ENCODE results near the gene KAT2A. TPM values are rescaled to one million over a fixed set of nuclear protein-coding genes. Genes with fewer than 3 reads are reported as not detected.
A peak's percentile ranks its signal among the peaks of the same experiment; 100 is the strongest.

KAT2A gene
- total RNA-seq, 1 donor from 2014 or later, result 26.1 TPM

DNA sequence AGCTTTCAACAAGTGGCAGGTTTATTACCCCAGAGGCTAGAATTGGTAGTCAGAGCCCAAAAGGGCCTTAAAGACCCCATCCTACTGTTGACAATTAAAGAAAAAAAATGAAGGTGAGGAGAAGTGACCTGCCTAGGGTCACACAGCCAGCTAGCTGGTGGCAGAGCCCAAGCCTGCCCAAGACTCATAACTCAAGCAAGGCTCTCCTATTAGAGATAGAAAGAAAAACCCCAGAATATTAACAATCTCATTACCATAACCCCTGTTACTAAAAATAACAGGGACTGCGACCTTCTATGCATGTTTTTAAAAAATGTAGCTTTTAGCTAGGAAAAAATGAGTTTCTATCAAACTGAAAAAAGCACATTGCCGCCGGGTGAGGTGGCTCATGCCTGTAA lies 15.5 kb upstream of the KAT2A start:
- ATAC-seq (no peak), DNase-seq (no peak)
- intact Hi-C loops (cut with micrococcal nuclease), result no loop called here

DNA sequence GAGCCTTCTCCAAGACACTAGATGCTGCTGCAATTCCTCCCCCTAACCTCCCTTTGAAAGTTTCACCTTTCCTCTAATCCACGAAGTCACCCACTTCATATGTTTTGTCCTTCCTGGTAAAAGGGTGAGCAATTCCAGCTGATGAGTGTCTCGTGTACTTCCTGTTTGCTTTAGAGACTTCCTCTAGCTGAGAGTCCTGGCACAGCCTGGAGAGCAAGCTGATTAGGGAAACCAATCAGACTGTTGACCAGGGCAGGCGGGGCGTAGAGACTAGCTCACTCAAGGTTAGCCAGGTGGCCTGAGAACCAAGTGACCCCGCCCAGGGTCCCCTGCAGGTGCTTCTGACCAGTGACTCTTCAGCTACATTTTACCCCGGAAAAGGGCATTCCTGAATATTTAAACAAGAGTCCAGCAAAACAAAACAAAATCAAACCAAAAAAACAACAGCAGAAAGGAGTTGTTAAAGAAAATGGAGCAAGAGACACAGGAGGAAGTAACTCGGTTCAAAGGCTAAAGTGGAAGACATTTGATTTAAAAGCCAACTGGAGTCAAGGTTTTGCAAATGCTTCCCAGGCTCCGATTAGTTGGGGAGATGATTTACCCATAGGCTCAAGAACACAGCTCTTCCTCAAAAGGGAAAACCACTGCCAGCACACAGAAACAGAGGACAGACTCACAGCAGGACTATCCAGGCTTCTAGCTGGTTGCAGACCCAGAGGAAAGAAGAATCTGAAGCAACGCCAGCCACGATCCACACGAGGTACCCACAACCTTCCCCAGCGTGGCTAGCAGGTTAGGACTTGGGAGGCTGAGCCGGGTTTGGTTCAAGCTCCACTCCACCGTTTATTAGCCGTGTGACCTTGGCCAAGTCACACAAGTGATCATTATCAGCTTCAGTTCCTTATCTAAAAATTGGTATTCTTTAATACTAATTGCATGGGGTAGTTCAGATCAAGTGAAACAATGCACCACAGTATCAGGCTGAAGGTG lies 14.8 kb upstream of the KAT2A start:
- intact Hi-C loops (cut with micrococcal nuclease), result no loop called here
- ATAC-seq (peak; percentile 82), DNase-seq (peak; percentile 78)

GRCh38 chr17:42135151-42135550 lies 14.0 kb upstream of the KAT2A start:
- no peak for ATAC-seq
- intact Hi-C loops (cut with micrococcal nuclease), result no loop called here
- DNase-seq, result no peak

GRCh38 chr17:42133461-42134041 lies 12.4 kb upstream of the KAT2A start:
- intact Hi-C loops (cut with micrococcal nuclease), result no loop called here
- ATAC-seq (no peak), DNase-seq (no peak)

DNA sequence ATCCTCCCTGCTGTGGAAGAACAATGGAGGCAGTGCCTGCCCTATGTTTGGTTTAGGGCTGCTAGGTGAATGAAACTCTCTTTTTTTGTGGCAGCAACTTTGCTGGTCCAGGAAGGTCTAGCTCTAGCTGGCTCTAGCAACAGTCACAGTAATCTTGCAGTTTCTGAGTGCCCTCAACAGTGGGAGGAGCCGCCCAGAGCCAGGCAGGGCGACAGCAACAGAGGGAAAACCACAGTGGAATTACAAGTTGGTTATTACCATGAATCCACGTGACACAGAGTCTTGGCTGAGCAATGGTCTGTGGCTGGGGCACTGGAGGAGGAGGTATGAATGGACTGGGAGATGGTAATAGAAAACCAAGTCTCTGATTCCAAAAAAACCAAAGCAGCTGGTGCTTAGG lies 11.8 kb upstream of the KAT2A start:
- intact Hi-C loops (cut with micrococcal nuclease), result no loop called here
- DNase-seq (peak; percentile 62), ATAC-seq (peak; percentile 62)

- intact Hi-C loops (cut with micrococcal nuclease), result no loop called here
- ATAC-seq (no peak), DNase-seq (no peak)
Measured at GRCh38 chr17:42131981-42132432, 10.8 kb upstream of the KAT2A start.

DNA sequence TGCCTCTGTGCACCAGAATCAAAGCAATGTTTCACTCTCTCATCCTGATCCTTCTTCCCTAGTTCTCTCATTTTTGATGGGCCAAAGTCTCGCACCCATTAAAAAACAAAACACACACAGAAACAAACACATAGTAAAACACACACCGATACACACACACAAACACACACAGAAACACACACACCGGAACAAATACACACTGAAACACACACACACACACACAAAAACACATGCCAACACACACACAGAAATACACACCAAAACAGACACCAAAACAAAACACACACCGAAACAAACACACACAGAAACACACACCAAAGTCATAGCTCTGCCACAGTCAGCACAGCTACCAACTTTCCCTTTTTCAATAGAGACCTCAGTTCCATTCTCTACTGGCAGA lies 10.1 kb upstream of the KAT2A start:
- intact Hi-C loops (cut with micrococcal nuclease), result no loop called here
- ATAC-seq, result no peak
- no peak for DNase-seq

GRCh38 chr17:42130310-42130936 lies 9.3 kb upstream of the KAT2A start:
- intact Hi-C loops (cut with micrococcal nuclease), result no loop called here
- ATAC-seq, result no peak
- no peak for DNase-seq

GRCh38 chr17:42129109-42129837 lies 8.1 kb upstream of the KAT2A start:
- DNase-seq (peak; percentile 59), ATAC-seq (peak; percentile 70)
- intact Hi-C loops (cut with micrococcal nuclease), result no loop called here

DNA sequence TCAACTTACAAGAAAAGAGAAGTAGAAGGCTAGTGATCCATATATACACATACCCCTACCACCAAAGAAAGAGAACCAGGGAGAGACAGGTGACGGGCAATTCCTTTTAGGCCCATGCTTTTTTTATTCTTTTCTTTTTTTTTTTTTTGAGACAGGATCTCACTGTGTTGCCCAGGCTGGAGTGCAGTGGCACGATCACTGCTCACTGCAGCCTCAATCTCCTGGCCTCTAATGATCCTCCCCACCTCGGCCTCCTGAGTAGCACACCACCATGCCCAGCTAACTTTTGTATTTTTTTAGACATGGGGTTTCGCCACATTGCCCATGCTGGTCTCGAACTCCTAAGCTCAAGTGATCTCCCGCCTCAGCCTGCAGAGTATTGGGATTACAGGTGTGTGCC lies 6.2 kb upstream of the KAT2A start:
- DNase-seq (no peak), ATAC-seq (no peak)
- intact Hi-C loops (cut with micrococcal nuclease), result no loop called here

- ATAC-seq (no peak), DNase-seq (no peak)
- intact Hi-C loops (cut with micrococcal nuclease), result no loop called here
Measured at GRCh38 chr17:42126836-42127235, 5.7 kb upstream of the KAT2A start.

GRCh38 chr17:42125565-42125964 lies 4.4 kb upstream of the KAT2A start:
- intact Hi-C loops (cut with micrococcal nuclease), result no loop called here
- ATAC-seq, result no peak
- no peak for DNase-seq

GRCh38 chr17:42124256-42124655 lies 3.1 kb upstream of the KAT2A start:
- no peak for DNase-seq
- intact Hi-C loops (cut with micrococcal nuclease), result no loop called here
- no peak for ATAC-seq

GRCh38 chr17:42122371-42123303 lies 1.5 kb upstream of the KAT2A start, which contains the start of gene HSPB9:
HSPB9 (plus strand) TSS chr17:42122804; CDS start chr17:42122851, 47 bp downstream.
- intact Hi-C loops (cut with micrococcal nuclease), result no loop called here
- ATAC-seq (peak; percentile 46), DNase-seq (peak; percentile 73)

GRCh38 chr17:42120161-42120769 lies 902 bp downstream of the KAT2A start:
- no peak for DNase-seq
- intact Hi-C loops (cut with micrococcal nuclease), result no loop called here
- ATAC-seq, result no peak

- ATAC-seq, result no peak
- DNase-seq, result no peak
- intact Hi-C loops (cut with micrococcal nuclease), result no loop called here
Measured at GRCh38 chr17:42119301-42119700, 1.9 kb downstream of the KAT2A start.

GRCh38 chr17:42118545-42118944 lies 2.6 kb downstream of the KAT2A start:
- DNase-seq, result no peak
- intact Hi-C loops (cut with micrococcal nuclease), result no loop called here
- ATAC-seq, result no peak

DNA sequence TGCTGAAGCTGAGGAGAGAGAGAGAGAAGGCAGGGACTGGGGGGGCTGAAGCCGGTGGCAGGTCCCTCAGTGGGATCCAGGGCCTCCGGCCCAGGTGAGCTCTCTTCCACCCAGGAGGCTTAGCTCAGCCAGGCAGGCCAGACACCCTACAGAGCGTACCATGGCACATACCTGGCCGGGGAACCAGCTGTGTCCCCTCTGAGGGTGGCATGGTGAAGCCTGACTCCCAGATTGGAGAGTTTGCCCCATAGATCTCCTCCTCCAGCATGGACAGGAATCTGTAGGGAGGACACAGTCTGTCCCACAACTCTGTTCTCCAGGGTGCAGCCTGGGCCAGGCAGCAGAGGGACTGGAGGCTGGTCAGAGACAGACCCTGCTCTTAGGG lies 3.0 kb downstream of the KAT2A start:
- no peak for DNase-seq
- ATAC-seq, result no peak
- intact Hi-C loops (cut with micrococcal nuclease), result no loop called here

All from left ventricle myocardium superior (tissue), 1 donor.